Mesendoderm (in vitro differentiated cells): ENCODE measurements around the gene SH2D7.

Source experiments
- DNase-seq: peaks from one replicate; pipeline ENCODE4 v3.0.0; 2013
- H2AK5ac ChIP-seq: 2 replicates; pipeline ENCODE4 v1.6.1; 2013; ENCODE audit warnings: low read length, inconsistent platforms
- H2BK120ac ChIP-seq: 2 replicates; pipeline ENCODE4 v1.6.1; 2013; ENCODE audit warnings: low read depth, mild to moderate bottlenecking, low read length, moderate library complexity, mixed read lengths
- H2BK15ac ChIP-seq: replicated peaks from 2 replicates; pipeline ENCODE4 v1.6.1; 2013; ENCODE audit warnings: low read depth, mild to moderate bottlenecking, moderate library complexity
- H2BK5ac ChIP-seq: 2 replicates; pipeline ENCODE4 v1.6.1; 2013; ENCODE audit warnings: low read length, inconsistent platforms
- H3K18ac ChIP-seq: 2 replicates; pipeline ENCODE4 v1.6.1; 2013; ENCODE audit warnings: mild to moderate bottlenecking, low read length, mixed read lengths
- H3K23ac ChIP-seq: one replicate; pipeline ENCODE4 v1.6.1; 2013; ENCODE audit warnings: low read length
- H3K27ac ChIP-seq: 2 replicates; pipeline ENCODE4 v1.5.1; 2013; ENCODE audit warnings: low read depth, mild to moderate bottlenecking, inconsistent platforms, low read length, moderate library complexity
- H3K27me3 ChIP-seq: 2 replicates; pipeline ENCODE4 v1.6.1; 2013; ENCODE audit warnings: low read length, control low read depth, mild to moderate bottlenecking, inconsistent platforms; ENCODE audit not compliant: insufficient read depth, poor library complexity
- H3K36me3 ChIP-seq: 2 replicates; pipeline ENCODE4 v1.6.1; 2013; ENCODE audit warnings: low read length, inconsistent platforms; ENCODE audit not compliant: control insufficient read depth, insufficient read depth
- H3K4ac ChIP-seq: one replicate; pipeline ENCODE4 v1.6.1; 2013; ENCODE audit warnings: low read depth, mild to moderate bottlenecking, low read length, moderate library complexity
- H3K4me1 ChIP-seq: 2 replicates; pipeline ENCODE4 v1.6.1; 2013; ENCODE audit warnings: low read depth, low read length, inconsistent platforms; ENCODE audit not compliant: control insufficient read depth
- H3K4me2 ChIP-seq: 2 replicates; pipeline ENCODE4 v1.6.1; 2013; ENCODE audit warnings: low read length
- H3K4me3 ChIP-seq: 2 replicates; pipeline ENCODE4 v1.5.1; 2013; ENCODE audit warnings: mild to moderate bottlenecking, low read length
- H3K56ac ChIP-seq: one replicate; pipeline ENCODE4 v1.6.1; 2013; ENCODE audit warnings: low read length
- H3K79me1 ChIP-seq: 2 replicates; pipeline ENCODE4 v1.6.1; 2013; ENCODE audit warnings: low read length, inconsistent platforms
- H3K79me2 ChIP-seq: 2 replicates; pipeline ENCODE4 v1.6.1; 2013; ENCODE audit warnings: mild to moderate bottlenecking, low read length; ENCODE audit not compliant: control insufficient read depth, insufficient read depth
- H3K9ac ChIP-seq: 2 replicates; pipeline ENCODE4 v1.6.1; 2013; ENCODE audit warnings: low read length, inconsistent platforms
- H4K5ac ChIP-seq: one replicate; pipeline ENCODE4 v1.6.1; 2013; ENCODE audit warnings: low read length
- H4K8ac ChIP-seq: one replicate; pipeline ENCODE4 v1.6.1; 2013; ENCODE audit warnings: low read depth, mild to moderate bottlenecking, control low read depth, low read length, moderate library complexity
- WGBS: extraction: QIAGEN DNeasy Blood & Tissue Kit; methylation state at CpG from one replicate; pipeline ENCODE4 v1.1.7; 2013; ENCODE audit warnings: low lambda C conversion rate, missing lambda C conversion rate; ENCODE audit not compliant: insufficient coverage; ENCODE audit errors: extremely low coverage; 5-methylcytosine and 5-hydroxymethylcytosine counted together

The SH2D7 gene

DNA sequence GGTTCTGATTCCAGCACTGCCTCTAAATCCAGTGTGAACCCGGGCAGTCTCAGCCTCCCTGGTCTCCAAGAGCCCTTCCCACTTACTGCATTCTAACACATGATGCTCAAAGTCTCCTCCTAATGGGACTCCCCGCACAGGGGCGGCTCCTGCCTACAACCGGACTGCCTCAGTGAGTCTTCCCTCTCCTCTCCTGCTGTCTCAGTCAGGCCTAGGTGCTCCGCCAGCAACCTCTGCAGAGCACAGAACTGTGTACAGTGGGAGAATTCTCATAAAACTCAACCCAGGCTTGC, 43.8 kb upstream of the SH2D7 start:
- no peak overlapping the region for H3K56ac ChIP-seq
- H4K5ac ChIP-seq: no peak overlapping the region
- H2AK5ac ChIP-seq: no peak overlapping the region
- no peaks in the 10 kb centered on the region for H3K79me1 ChIP-seq
- H2BK5ac ChIP-seq: no peak overlapping the region
- WGBS: no CpG with 5 or more reads among the region's 5 CpGs
- H4K8ac ChIP-seq: no peak overlapping the region
- H2BK15ac ChIP-seq: no peak overlapping the region
- H2BK120ac ChIP-seq: no peak overlapping the region
- H3K9ac ChIP-seq: no peak overlapping the region
- H3K18ac ChIP-seq: no peak overlapping the region
- H3K27me3 ChIP-seq: no peaks in the 10 kb centered on the region
- peaks cover 13% of the 10 kb centered on the region for H3K4me1 ChIP-seq
- H3K36me3 ChIP-seq: no peaks in the 10 kb centered on the region
- no peak overlapping the region for H3K4me2 ChIP-seq
- DNase-seq: no peak
- H3K27ac ChIP-seq: no peak overlapping the region
- no peak overlapping the region for H3K4me3 ChIP-seq
- no peaks in the 10 kb centered on the region for H3K79me2 ChIP-seq
- no peak overlapping the region for H3K23ac ChIP-seq
- no peak overlapping the region for H3K4ac ChIP-seq

DNA sequence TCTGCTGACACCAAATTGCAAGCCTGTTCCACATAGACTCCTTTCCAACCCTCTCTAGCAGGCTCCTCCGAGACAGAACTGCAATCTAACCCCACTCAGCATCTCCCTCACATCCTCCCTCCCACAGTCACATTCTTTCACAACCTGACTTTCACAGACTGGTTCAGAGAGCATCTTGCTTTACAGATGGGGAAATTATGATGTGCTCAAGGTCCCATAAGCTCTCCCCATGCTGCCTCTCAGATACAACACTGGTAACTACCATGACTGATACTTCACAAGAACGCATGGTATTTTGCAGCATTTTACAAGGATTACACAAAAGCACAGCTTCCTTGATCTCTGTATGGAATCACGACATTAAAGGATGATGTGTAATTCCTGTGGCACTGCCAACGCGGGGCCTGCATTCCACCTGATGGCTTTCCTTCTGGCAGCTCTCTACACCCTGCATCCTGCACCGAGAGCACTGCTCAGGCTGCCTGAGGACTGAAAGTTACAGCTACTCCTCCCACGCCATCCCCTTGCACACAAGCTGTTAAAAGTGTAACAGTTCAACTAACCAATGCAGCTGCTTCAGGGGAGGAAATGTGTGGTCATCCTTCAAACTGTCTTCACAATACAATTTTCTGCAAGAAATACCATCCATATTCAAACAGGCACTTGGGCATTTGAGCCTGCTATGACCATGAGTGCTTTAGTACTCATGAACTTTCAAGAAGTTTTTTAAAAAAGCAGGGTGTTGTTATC, 42.5 kb upstream of the SH2D7 start:
- no peak for DNase-seq
- H4K8ac ChIP-seq: no peak overlapping the region
- no peaks in the 10 kb centered on the region for H3K27me3 ChIP-seq
- peaks cover 13% of the 10 kb centered on the region for H3K4me1 ChIP-seq
- no peak overlapping the region for H4K5ac ChIP-seq
- no peak overlapping the region for H3K4me3 ChIP-seq
- H3K9ac ChIP-seq: no peak overlapping the region
- H3K56ac ChIP-seq: peak overlapping the region; percentile 65
- H3K18ac ChIP-seq: no peak overlapping the region
- H2AK5ac ChIP-seq: peak overlapping the region; percentile 61
- WGBS: no CpG with 5 or more reads among the region's 7 CpGs
- H3K79me1 ChIP-seq: no peaks in the 10 kb centered on the region
- H3K36me3 ChIP-seq: no peaks in the 10 kb centered on the region
- H2BK15ac ChIP-seq: no peak overlapping the region
- H2BK5ac ChIP-seq: peak overlapping the region; percentile 1
- H2BK120ac ChIP-seq: no peak overlapping the region
- H3K23ac ChIP-seq: no peak overlapping the region
- H3K79me2 ChIP-seq: no peaks in the 10 kb centered on the region
- no peak overlapping the region for H3K27ac ChIP-seq
- no peak overlapping the region for H3K4me2 ChIP-seq
- H3K4ac ChIP-seq: no peak overlapping the region

DNA sequence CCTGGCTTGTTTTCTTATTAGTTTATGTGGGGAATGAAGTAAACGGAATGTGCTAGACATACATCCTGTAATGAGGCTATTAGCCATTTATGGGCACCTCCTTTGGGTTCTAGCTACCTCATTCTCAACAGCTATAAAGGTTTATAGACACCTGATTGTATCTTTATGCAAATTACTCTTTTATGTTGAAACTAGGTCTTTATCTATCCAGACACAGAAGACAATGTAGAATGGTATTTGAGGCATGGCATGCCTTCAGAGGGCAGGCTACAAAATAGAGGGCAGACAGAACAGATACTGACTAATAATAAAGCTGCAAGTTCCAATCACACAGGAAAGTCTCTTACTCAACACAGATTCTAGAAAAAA, 41.9 kb upstream of the SH2D7 start:
- no peak overlapping the region for H3K27ac ChIP-seq
- no peak overlapping the region for H2BK5ac ChIP-seq
- no peak overlapping the region for H3K4me2 ChIP-seq
- no peak overlapping the region for H4K5ac ChIP-seq
- H3K79me1 ChIP-seq: peaks cover 2% of the 10 kb centered on the region
- H3K4me3 ChIP-seq: no peak overlapping the region
- no peak overlapping the region for H3K56ac ChIP-seq
- H3K9ac ChIP-seq: no peak overlapping the region
- H3K4me1 ChIP-seq: peaks cover 13% of the 10 kb centered on the region
- peak; percentile 79 for DNase-seq
- H4K8ac ChIP-seq: no peak overlapping the region
- no peak overlapping the region for H2AK5ac ChIP-seq
- no peak overlapping the region for H3K23ac ChIP-seq
- H3K79me2 ChIP-seq: no peaks in the 10 kb centered on the region
- H3K4ac ChIP-seq: no peak overlapping the region
- H2BK15ac ChIP-seq: no peak overlapping the region
- H3K36me3 ChIP-seq: no peaks in the 10 kb centered on the region
- WGBS: no CpG with 5 or more reads among the region's 1 CpG
- H3K18ac ChIP-seq: no peak overlapping the region
- no peak overlapping the region for H2BK120ac ChIP-seq
- H3K27me3 ChIP-seq: no peaks in the 10 kb centered on the region

DNA sequence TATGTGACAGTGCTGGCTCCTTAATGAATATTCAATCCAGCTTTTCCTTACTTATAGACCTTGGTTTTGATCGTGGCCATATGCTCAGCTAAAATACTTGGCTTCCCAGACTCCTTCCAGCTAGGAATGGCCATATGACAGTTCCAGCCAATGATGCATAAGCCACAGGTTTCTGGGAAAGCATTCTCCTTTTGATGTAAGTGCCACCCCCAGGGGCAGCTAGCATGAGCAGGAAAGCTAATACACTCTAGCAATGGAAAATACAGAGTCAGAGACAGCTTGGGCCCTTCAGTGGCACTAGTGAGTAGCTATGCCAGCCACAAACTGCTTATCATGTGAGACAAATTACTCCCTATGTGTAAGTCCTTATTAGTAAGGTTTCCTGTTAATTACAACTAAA, 41.5 kb upstream of the SH2D7 start:
- Histone ChIP-seq H3K56ac (peak overlapping the region; percentile 35), H3K27me3 (no peaks in the 10 kb centered on the region), H3K4ac (no peak overlapping the region), H3K18ac (peak overlapping the region; percentile 85), H4K8ac (no peak overlapping the region), H3K79me2 (no peaks in the 10 kb centered on the region), H3K23ac (no peak overlapping the region), H3K36me3 (no peaks in the 10 kb centered on the region), H2BK120ac (no peak overlapping the region), H3K27ac (no peak overlapping the region), H2BK5ac (peak overlapping the region; percentile 55), H3K4me3 (no peak overlapping the region), H2BK15ac (no peak overlapping the region), H3K79me1 (peaks cover 2% of the 10 kb centered on the region), H3K9ac (peak overlapping the region; percentile 5), H3K4me2 (no peak overlapping the region), H4K5ac (no peak overlapping the region), H3K4me1 (peaks cover 13% of the 10 kb centered on the region), H2AK5ac (no peak overlapping the region)
- peak; percentile 42 for DNase-seq
- WGBS: no CpG with 5 or more reads among the region's 1 CpG

DNA sequence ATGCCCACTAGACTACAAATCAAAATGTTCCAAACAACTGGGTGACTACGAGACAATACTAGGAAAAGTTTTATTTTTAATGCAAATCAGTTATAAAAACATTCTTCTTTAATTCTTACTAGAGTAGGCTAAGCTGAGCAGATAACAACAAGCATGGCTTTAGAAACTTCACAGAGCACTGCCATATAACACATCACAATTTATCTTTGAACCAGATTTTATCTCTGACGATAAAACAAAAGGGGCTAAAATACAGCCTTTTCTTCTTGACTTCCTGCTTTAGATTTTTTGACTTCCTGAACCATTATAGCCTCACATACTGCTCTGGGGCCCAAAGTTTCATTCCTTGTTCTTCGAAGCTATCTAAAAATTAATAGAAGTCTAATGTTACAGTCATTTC, 40.8 kb upstream of the SH2D7 start:
- Histone ChIP-seq H3K4me2 (no peak overlapping the region), H4K5ac (no peak overlapping the region), H3K18ac (no peak overlapping the region), H4K8ac (no peak overlapping the region), H3K56ac (no peak overlapping the region), H3K27ac (no peak overlapping the region), H3K9ac (no peak overlapping the region), H3K4ac (no peak overlapping the region), H2BK120ac (no peak overlapping the region), H3K4me3 (no peak overlapping the region), H3K36me3 (no peaks in the 10 kb centered on the region), H3K27me3 (no peaks in the 10 kb centered on the region), H2BK5ac (peak overlapping the region; percentile 1), H3K79me2 (no peaks in the 10 kb centered on the region), H3K23ac (no peak overlapping the region), H2AK5ac (no peak overlapping the region), H2BK15ac (no peak overlapping the region), H3K4me1 (peaks cover 13% of the 10 kb centered on the region), H3K79me1 (peaks cover 2% of the 10 kb centered on the region)
- WGBS: no CpG with 5 or more reads among the region's 3 CpGs
- peak; percentile 34 for DNase-seq

DNA sequence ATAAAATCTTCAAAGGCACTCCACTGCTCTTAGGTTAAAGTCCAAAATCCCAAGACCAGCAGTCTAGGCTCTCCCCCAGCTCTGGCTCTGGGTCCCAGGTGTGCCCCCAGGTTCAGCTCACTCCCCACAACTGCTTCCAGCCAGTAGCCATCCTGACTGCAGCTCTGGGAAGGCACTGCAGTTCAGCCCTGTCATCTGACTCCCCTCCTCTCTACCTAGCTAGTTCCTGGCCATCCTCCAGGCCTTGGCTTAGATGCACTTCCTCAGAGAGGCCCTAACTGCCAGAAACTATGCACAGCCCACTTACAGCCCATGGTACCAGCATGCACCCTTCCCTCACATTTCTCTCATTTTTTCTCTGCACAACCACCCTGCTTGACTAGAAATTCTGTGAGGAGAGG, 40.4 kb upstream of the SH2D7 start:
- peak; percentile 47 for DNase-seq
- Histone ChIP-seq H3K79me1 (peaks cover 2% of the 10 kb centered on the region), H2BK120ac (no peak overlapping the region), H3K4me1 (peaks cover 13% of the 10 kb centered on the region), H3K27ac (no peak overlapping the region), H2AK5ac (no peak overlapping the region), H3K4me3 (no peak overlapping the region), H3K79me2 (no peaks in the 10 kb centered on the region), H3K36me3 (no peaks in the 10 kb centered on the region), H3K18ac (no peak overlapping the region), H4K5ac (no peak overlapping the region), H3K23ac (no peak overlapping the region), H2BK5ac (peak overlapping the region; percentile 1), H3K4me2 (no peak overlapping the region), H3K4ac (no peak overlapping the region), H3K56ac (peak overlapping the region; percentile 38), H3K27me3 (no peaks in the 10 kb centered on the region), H2BK15ac (no peak overlapping the region), H4K8ac (no peak overlapping the region), H3K9ac (no peak overlapping the region)
